K562 (cell line): ENCODE data around the gene TUBB2A. TPM values are rescaled to one million over a fixed set of nuclear protein-coding genes. Genes with fewer than 3 reads are reported as not detected.
A peak's percentile ranks its signal among the peaks of the same experiment; 100 is the strongest.

Experiments
- ATAC-seq: fragments of 200-7000 bp; cut with Tn5 transposase; 3 replicates; pipeline ENCODE4 v1.9.1; 2020; ENCODE audit warnings: moderate library complexity
- BruUV-seq: library from RNA; stranded (reverse); fragments of 400-500 nt; replicated peaks from 2 replicates; lab custom pipeline; 2021; lab: Mats Ljungman, UMichigan
- CTCF ChIA-PET: fragments of 300-600 bp; formaldehyde crosslinking; extraction: SDS; loops from one replicate; lab custom pipeline; 2021; ENCODE audit warnings: low intra/inter-chr PET ratio; lab: Yijun Ruan, JAX
- POLR2A ChIA-PET: fragments of 300-600, 350-650 bp; sonication (Branson Sonifier 250); formaldehyde crosslinking; extraction: SDS; loops from one replicate; lab custom pipeline; 2021; ENCODE audit warnings: antibody characterized with exemption, inconsistent platforms; lab: Yijun Ruan, JAX
- DNase-seq, 4 experiments: peaks; one replicate each; pipeline versions ENCODE4 v3.0.0 to v3.0.0-alpha.2; 2011 to 2018; ENCODE audit warnings: low spot score in 3 of 4, mixed read lengths in 3 of 4; ENCODE audit errors: extremely low read depth in 1 of 4
- FAIRE-seq: peaks from 2 replicates; lab custom pipeline; 2011; peaks lifted over from hg19 to GRCh38; lab: Jason Lieb, UNC
- H2AFZ ChIP-seq: 2 replicates; pipeline ENCODE4 v1.6.0; 2011; ENCODE audit warnings: low read depth, low read length, control low read depth, inconsistent platforms
- H3K27ac ChIP-seq: fragments of 200-600 bp; 3 replicates; pipeline ENCODE4 v1.8.0; 2011; ENCODE audit warnings: low read depth, mild to moderate bottlenecking, control low read depth, inconsistent platforms, low read length, moderate library complexity, mixed read lengths; ENCODE audit errors: extremely low read depth
- H3K27me3 ChIP-seq, 2 experiments: fragments of 300-600 bp in 1 of 2; 2 replicates in 1 of 2; 3 replicates in 1 of 2; pipeline versions ENCODE4 v1.6.0 to v1.8.0; 2011; ENCODE audit warnings: inconsistent platforms in 2 of 2, low read length in 2 of 2, mild to moderate bottlenecking in 1 of 2, mixed read lengths in 1 of 2, moderate library complexity in 1 of 2; ENCODE audit not compliant: control insufficient read depth in 2 of 2, insufficient read depth in 2 of 2
- H3K36me3 ChIP-seq: fragments of 300-600 bp; 3 replicates; pipeline ENCODE4 v1.8.0; 2011; ENCODE audit warnings: mild to moderate bottlenecking, low read length, inconsistent platforms; ENCODE audit not compliant: control insufficient read depth, insufficient read depth
- H3K4me1 ChIP-seq, 2 experiments: fragments of 200-600 bp in 1 of 2; replicated peaks in 1 of 2; 2 replicates in 1 of 2; 3 replicates in 1 of 2; pipeline versions ENCODE4 v1.5.1 to v1.8.0; 2011; ENCODE audit warnings: inconsistent platforms in 2 of 2, low read length in 2 of 2, mild to moderate bottlenecking in 1 of 2, mixed read lengths in 1 of 2, moderate library complexity in 1 of 2; ENCODE audit not compliant: control insufficient read depth in 2 of 2, insufficient read depth in 2 of 2
- H3K4me2 ChIP-seq: 2 replicates; pipeline ENCODE4 v1.6.1; 2011; ENCODE audit warnings: low read length, control low read depth, inconsistent platforms, mixed read lengths; ENCODE audit not compliant: insufficient read depth
- H3K4me3 ChIP-seq: fragments of 200-600 bp; sonication (generic), shearing (Covaris generic); 2 replicates; pipeline ENCODE4 v1.5.1; 2016; ENCODE audit warnings: control low read depth, inconsistent platforms
- H3K79me2 ChIP-seq: fragments of 200-600 bp; 3 replicates; pipeline ENCODE4 v1.8.0; 2011; ENCODE audit warnings: low read length, inconsistent platforms; ENCODE audit not compliant: control insufficient read depth, insufficient read depth
- H3K9ac ChIP-seq, 2 experiments: 2 replicates each; pipeline versions ENCODE4 v1.6.0 to v1.6.1; 2011; ENCODE audit warnings: low read depth in 2 of 2, low read length in 2 of 2, control low read depth in 1 of 2, inconsistent platforms in 1 of 2, mild to moderate bottlenecking in 1 of 2, mixed read lengths in 1 of 2; ENCODE audit not compliant: insufficient read depth in 1 of 2
- H3K9me1 ChIP-seq: one replicate; pipeline ENCODE4 v1.6.0; 2011; ENCODE audit warnings: inconsistent platforms, mild to moderate bottlenecking, low read length, moderate library complexity; ENCODE audit not compliant: control insufficient read depth, insufficient read depth
- H3K9me3 ChIP-seq: replicated peaks from 2 replicates; pipeline ENCODE4 v1.5.1; 2011; ENCODE audit warnings: low read depth, low read length, inconsistent platforms; ENCODE audit not compliant: control insufficient read depth, insufficient read depth
- H4K20me1 ChIP-seq: replicated peaks from 2 replicates; pipeline ENCODE4 v1.6.1; 2011; ENCODE audit warnings: low read length, inconsistent platforms, mixed read lengths; ENCODE audit not compliant: control insufficient read depth, insufficient read depth
- ATF1 ChIP-seq, 2 experiments: fragments of 450-650 bp in 1 of 2; IDR thresholded peaks; 2 replicates each; pipeline ENCODE4 v1.6.1; 2016; ENCODE audit warnings: missing compliant biosample characterization in 1 of 2, missing genetic modification characterization in 1 of 2
- FUS ChIP-seq: fragments of 200-400 bp; formaldehyde crosslinking; optimal IDR thresholded peaks from 2 replicates; pipeline ENCODE3; 2017; ENCODE audit warnings: low read depth, low read length
- MECOM ChIP-seq: fragments of 250-450 bp; sonication (Bioruptor Pico); IDR thresholded peaks from 2 replicates; pipeline ENCODE4 v1.8.0; 2022; ENCODE audit warnings: inconsistent platforms
- PTRF ChIP-seq: fragments of 450-650 bp; IDR thresholded peaks from 2 replicates; pipeline ENCODE4 v1.6.1; 2016; ENCODE audit warnings: mild to moderate bottlenecking, missing genetic modification characterization, missing compliant biosample characterization
- RBM15 ChIP-seq: fragments of 200-400 bp; formaldehyde crosslinking; IDR thresholded peaks from 2 replicates; pipeline ENCODE4 v1.6.1; 2018; ENCODE audit warnings: mild to moderate bottlenecking, low read length, moderate library complexity; ENCODE audit not compliant: insufficient read depth
- ZBED1 ChIP-seq: IDR thresholded peaks from 2 replicates; pipeline ENCODE4 v1.6.1; 2014
- ZNF644 ChIP-seq: fragments of 200-800 bp; sonication (Bioruptor generic); IDR thresholded peaks from 2 replicates; pipeline ENCODE4 v1.6.1; 2016; ENCODE audit warnings: low read depth, missing genetic modification characterization, missing compliant biosample characterization
- WGBS: fragments of 100-300 bp; shearing (Covaris generic); methylation state at CpG from one replicate; pipeline ENCODE4 v1.1.6; 2016; ENCODE audit warnings: low coverage, mixed read lengths; ENCODE audit not compliant: insufficient coverage; ENCODE audit errors: missing lambda C conversion rate; 5-methylcytosine and 5-hydroxymethylcytosine counted together
- in situ Hi-C: fragments of 300-500 bp; cut with MboI; formaldehyde crosslinking; loops from 4 replicates; pipeline ENCODE4 v1.15.0; 2018; ENCODE audit warnings: inconsistent platforms, mixed read lengths
- intact Hi-C: fragments of 100-400 bp; cut with micrococcal nuclease; formaldehyde crosslinking; loops from 2 replicates; pipeline ENCODE4 v1.14.2; 2022
- polyA plus RNA-seq, 8 experiments: library from polyadenylated mRNA; depleted of rRNA in 4 of 8; stranded (reverse) in 5 of 8; unstranded in 3 of 8; fragments of >200 nt; fragmentation: Nextera tagmentation in 2 of 8; fragmentation: Illumina TruSeq in 1 of 8; extraction: Ambion mirVana in 2 of 8; extraction: Trizol in 1 of 8; gene quantifications; 2 replicates each; pipeline versions ENCODE4 v1.2.1 to v1.2.3, GENCODE V29; 2011 to 2014; ENCODE audit warnings: inconsistent platforms in 1 of 8, missing spikeins in 1 of 8
- total RNA-seq, 7 experiments: library from RNA; depleted of rRNA in 6 of 7; stranded (reverse); fragments of >200 nt in 6 of 7; fragmentation: Illumina TruSeq in 2 of 7; extraction: Trizol in 2 of 7; gene quantifications; 2 replicates each; pipeline versions ENCODE4 v1.2.1 to v1.2.3, GENCODE V29; 2011 to 2021; ENCODE audit warnings: low replicate concordance in 1 of 7
- TF ChIP-seq, protein P1 (sequence below): sonication (generic); IDR thresholded peaks from 2 replicates; pipeline ENCODE4 v1.6.1; 2016
- TF ChIP-seq, protein P2 (sequence below): fragments of 250-450 bp; sonication (Bioruptor Pico); IDR thresholded peaks from 2 replicates; pipeline ENCODE4 v1.8.0; 2021; ENCODE audit warnings: mild to moderate bottlenecking, moderate library complexity
- TF ChIP-seq, protein P3 (sequence below): fragments of 450-650 bp; conservative IDR thresholded peaks from 2 replicates; pipeline ENCODE4 v1.6.1; 2016; ENCODE audit warnings: missing genetic modification characterization, low read depth, mild to moderate bottlenecking, control low read depth, missing compliant biosample characterization
- TF ChIP-seq, protein P4 (sequence below): sonication (generic); formaldehyde crosslinking; IDR thresholded peaks from 2 replicates; pipeline ENCODE4 v1.4.0; 2020; ENCODE audit warnings: mild to moderate bottlenecking, missing genetic modification reagents

Gene TUBB2A
- total and polyA plus RNA-seq, 9 of the 15 experiments (the other 6 are each of a cell fraction or from before 2014, with no cell fraction given) = 3.6 to 92.1 (median 45.6) TPM

- ChIA-PET CTCF (interaction anchor here (0.9 kb wide), 1 partner anchor 29 kb away, joined by 3 read pairs; no protein-coding TSS in a partner anchor), POLR2A (no interaction called here)
- Histone ChIP-seq H3K9me3 (peaks cover 9% of the 10 kb centered on the region; the same call in 1 of the 2 replicates), H3K9ac (no peak overlapping the region), H3K79me2 (peaks cover 9% of the 10 kb centered on the region; the same call in 2 of the 3 replicates), H3K27ac (no peak overlapping the region), H3K9me1 (no peaks in the 10 kb centered on the region), H2AFZ (peak overlapping the region; percentile 0; the same call in 1 of the 2 replicates), H3K4me3 (no peak overlapping the region), H3K36me3 (no peaks in the 10 kb centered on the region), H3K4me1 (peaks cover 18 to 26% of the 10 kb centered on the region in 2 experiments; a peak in 4 of 5 replicates), H3K27me3 (no peaks in the 10 kb centered on the region), H3K4me2 (no peak overlapping the region), H4K20me1 (no peaks in the 10 kb centered on the region)
- no peak for FAIRE-seq
- no peak for DNase-seq
- no peak for TF ChIP-seq MECOM (CRISPR knock-in tag)
- no peak for TF ChIP-seq ZNF644
- TF ChIP-seq, protein P1, sequence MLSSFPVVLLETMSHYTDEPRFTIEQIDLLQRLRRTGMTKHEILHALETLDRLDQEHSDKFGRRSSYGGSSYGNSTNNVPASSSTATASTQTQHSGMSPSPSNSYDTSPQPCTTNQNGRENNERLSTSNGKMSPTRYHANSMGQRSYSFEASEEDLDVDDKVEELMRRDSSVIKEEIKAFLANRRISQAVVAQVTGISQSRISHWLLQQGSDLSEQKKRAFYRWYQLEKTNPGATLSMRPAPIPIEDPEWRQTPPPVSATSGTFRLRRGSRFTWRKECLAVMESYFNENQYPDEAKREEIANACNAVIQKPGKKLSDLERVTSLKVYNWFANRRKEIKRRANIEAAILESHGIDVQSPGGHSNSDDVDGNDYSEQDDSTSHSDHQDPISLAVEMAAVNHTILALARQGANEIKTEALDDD = no peak
- TF ChIP-seq, protein P2, sequence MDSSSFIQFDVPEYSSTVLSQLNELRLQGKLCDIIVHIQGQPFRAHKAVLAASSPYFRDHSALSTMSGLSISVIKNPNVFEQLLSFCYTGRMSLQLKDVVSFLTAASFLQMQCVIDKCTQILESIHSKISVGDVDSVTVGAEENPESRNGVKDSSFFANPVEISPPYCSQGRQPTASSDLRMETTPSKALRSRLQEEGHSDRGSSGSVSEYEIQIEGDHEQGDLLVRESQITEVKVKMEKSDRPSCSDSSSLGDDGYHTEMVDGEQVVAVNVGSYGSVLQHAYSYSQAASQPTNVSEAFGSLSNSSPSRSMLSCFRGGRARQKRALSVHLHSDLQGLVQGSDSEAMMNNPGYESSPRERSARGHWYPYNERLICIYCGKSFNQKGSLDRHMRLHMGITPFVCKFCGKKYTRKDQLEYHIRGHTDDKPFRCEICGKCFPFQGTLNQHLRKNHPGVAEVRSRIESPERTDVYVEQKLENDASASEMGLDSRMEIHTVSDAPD (CRISPR knock-in tag) = no peak
- TF ChIP-seq FUS = no peak
- TF ChIP-seq ATF1 (CRISPR knock-in tag; IDR thresholded peaks at IDR 0.05) = no peak
- TF ChIP-seq ATF1 (tag; IDR thresholded peaks at IDR 0.05) = no peak
- TF ChIP-seq RBM15 = no peak
- TF ChIP-seq, protein P3, sequence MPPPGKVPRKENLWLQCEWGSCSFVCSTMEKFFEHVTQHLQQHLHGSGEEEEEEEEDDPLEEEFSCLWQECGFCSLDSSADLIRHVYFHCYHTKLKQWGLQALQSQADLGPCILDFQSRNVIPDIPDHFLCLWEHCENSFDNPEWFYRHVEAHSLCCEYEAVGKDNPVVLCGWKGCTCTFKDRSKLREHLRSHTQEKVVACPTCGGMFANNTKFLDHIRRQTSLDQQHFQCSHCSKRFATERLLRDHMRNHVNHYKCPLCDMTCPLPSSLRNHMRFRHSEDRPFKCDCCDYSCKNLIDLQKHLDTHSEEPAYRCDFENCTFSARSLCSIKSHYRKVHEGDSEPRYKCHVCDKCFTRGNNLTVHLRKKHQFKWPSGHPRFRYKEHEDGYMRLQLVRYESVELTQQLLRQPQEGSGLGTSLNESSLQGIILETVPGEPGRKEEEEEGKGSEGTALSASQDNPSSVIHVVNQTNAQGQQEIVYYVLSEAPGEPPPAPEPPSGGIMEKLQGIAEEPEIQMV (tag) = no peak
- TF ChIP-seq, protein P4, sequence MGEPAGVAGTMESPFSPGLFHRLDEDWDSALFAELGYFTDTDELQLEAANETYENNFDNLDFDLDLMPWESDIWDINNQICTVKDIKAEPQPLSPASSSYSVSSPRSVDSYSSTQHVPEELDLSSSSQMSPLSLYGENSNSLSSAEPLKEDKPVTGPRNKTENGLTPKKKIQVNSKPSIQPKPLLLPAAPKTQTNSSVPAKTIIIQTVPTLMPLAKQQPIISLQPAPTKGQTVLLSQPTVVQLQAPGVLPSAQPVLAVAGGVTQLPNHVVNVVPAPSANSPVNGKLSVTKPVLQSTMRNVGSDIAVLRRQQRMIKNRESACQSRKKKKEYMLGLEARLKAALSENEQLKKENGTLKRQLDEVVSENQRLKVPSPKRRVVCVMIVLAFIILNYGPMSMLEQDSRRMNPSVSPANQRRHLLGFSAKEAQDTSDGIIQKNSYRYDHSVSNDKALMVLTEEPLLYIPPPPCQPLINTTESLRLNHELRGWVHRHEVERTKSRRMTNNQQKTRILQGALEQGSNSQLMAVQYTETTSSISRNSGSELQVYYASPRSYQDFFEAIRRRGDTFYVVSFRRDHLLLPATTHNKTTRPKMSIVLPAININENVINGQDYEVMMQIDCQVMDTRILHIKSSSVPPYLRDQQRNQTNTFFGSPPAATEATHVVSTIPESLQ = no peak
- no peak for TF ChIP-seq ZBED1
- TF ChIP-seq PTRF (tag) = no peak
- no TSS peak for BruUV-seq
- 63% methylated on average over 5 of the region's 5 CpGs for WGBS
- in situ Hi-C loops = no loop called here
- intact Hi-C loops = no loop called here
- ATAC-seq = no peak
Observed at GRCh38 chr6:3199382-3199781, 42.0 kb upstream of the TUBB2A start.
